ENCODE data around the gene PLAU.
A peak's percentile ranks its signal among the peaks of the same experiment; 100 is the strongest.

The PLAU gene

GRCh38 chr10:73866621-73867020, 44.3 kb upstream of the PLAU start:
- no peak for DNase-seq (ENCODE audit: low read depth)
- TF ChIP-seq CTCF (IDR thresholded peaks at IDR 0.05; ENCODE audit: insufficient read depth, low read depth, low read length, missing control alignments) = no peak
- H3K4me3 ChIP-seq (ENCODE audit: low read length) = no peak overlapping the region

GRCh38 chr10:73867126-73867807, 43.7 kb upstream of the PLAU start:
- no peak for DNase-seq (ENCODE audit: low read depth)
- TF ChIP-seq CTCF (IDR thresholded peaks at IDR 0.05; ENCODE audit: insufficient read depth, low read depth, low read length, missing control alignments) = no peak
- H3K4me3 ChIP-seq (ENCODE audit: low read length) = no peak overlapping the region

GRCh38 chr10:73867871-73868631, 42.9 kb upstream of the PLAU start:
- TF ChIP-seq CTCF (IDR thresholded peaks at IDR 0.05; ENCODE audit: insufficient read depth, low read depth, low read length, missing control alignments) = no peak
- H3K4me3 ChIP-seq (ENCODE audit: low read length) = no peak overlapping the region
- no peak for DNase-seq (ENCODE audit: low read depth)

- no peak for DNase-seq (ENCODE audit: low read depth)
- TF ChIP-seq CTCF (IDR thresholded peaks at IDR 0.05; ENCODE audit: insufficient read depth, low read depth, low read length, missing control alignments) = no peak
- H3K4me3 ChIP-seq (ENCODE audit: low read length) = no peak overlapping the region
Observed at GRCh38 chr10:73868655-73869195, 42.2 kb upstream of the PLAU start.

- H3K4me3 ChIP-seq (ENCODE audit: low read length) = no peak overlapping the region
- TF ChIP-seq CTCF (IDR thresholded peaks at IDR 0.05; ENCODE audit: insufficient read depth, low read depth, low read length, missing control alignments) = no peak
Observed at GRCh38 chr10:73871295-73872189, 39.4 kb upstream of the PLAU start.

GRCh38 chr10:73872190-73872710, 38.7 kb upstream of the PLAU start:
- H3K4me3 ChIP-seq (ENCODE audit: low read length) = no peak overlapping the region
- peak; percentile 18 for DNase-seq (ENCODE audit: low read depth)
- TF ChIP-seq CTCF (IDR thresholded peaks at IDR 0.05; ENCODE audit: insufficient read depth, low read depth, low read length, missing control alignments) = peak; percentile 37

More at GRCh38 chr10:73871295-73872189, 39.4 kb upstream of the PLAU start:
- DNase-seq (ENCODE audit: low read depth) = no peak

Measured in epithelial cell of esophagus (primary cell).